ENCODE results near the gene RAX.

Gene RAX

GRCh38 chr18:59300676-59301285 is 27.5 kb upstream of the RAX start:
- no peak for DNase-seq (ENCODE audit: low read depth, low spot score)
- no peaks in the 10 kb centered on the region for H3K27me3 ChIP-seq (ENCODE audit: control insufficient read depth, insufficient read depth, low read length)
- no CpG with 5 or more reads among the region's 3 CpGs for WGBS (ENCODE audit: insufficient coverage, insufficient read length)

DNA sequence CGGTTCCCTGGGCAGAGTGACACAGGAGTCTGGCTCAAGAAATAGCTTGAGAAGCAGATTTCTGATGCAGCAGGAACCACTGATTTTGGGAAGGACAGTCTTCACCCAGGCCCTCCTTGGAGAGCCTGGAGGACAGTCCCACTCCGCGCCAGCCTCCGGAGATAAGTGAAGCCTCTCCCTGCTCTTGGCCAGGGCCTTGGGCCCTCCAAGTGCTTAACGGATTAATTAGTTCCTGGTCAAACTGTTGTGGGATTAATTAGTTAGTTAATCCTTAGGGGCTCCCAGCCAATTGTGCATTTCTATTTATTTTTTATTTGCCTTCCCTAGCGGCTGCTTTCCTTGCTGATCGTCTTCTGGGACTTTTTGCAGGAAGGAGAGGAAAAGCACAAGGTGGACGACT is 25.6 kb upstream of the RAX start:
- no peak overlapping the region for H3K27ac ChIP-seq (ENCODE audit: low read length)
- DNase-seq (ENCODE audit: low read depth, low spot score): no peak
- H3K27me3 ChIP-seq (ENCODE audit: control insufficient read depth, insufficient read depth, low read length): no peaks in the 10 kb centered on the region
- no peaks in the 10 kb centered on the region for H3K9me3 ChIP-seq (ENCODE audit: control insufficient read depth, insufficient read depth, low read length)
- no peaks in the 10 kb centered on the region for H3K4me1 ChIP-seq (ENCODE audit: control insufficient read depth, insufficient read depth, low read length)
- WGBS (ENCODE audit: insufficient coverage, insufficient read length): no CpG with 5 or more reads among the region's 8 CpGs
- no peaks in the 10 kb centered on the region for H3K36me3 ChIP-seq (ENCODE audit: control insufficient read depth, insufficient read depth, low read length)
- no peak overlapping the region for H3K4me3 ChIP-seq (ENCODE audit: low read length)

More at GRCh38 chr18:59300676-59301285, 27.5 kb upstream of the RAX start:
- Histone ChIP-seq H3K9me3 (ENCODE audit: control insufficient read depth, insufficient read depth, low read length) (no peaks in the 10 kb centered on the region), H3K4me3 (ENCODE audit: low read length) (no peak overlapping the region), H3K27ac (ENCODE audit: low read length) (no peak overlapping the region), H3K4me1 (ENCODE audit: control insufficient read depth, insufficient read depth, low read length) (no peaks in the 10 kb centered on the region), H3K36me3 (ENCODE audit: control insufficient read depth, insufficient read depth, low read length) (no peaks in the 10 kb centered on the region)

GRCh38 chr18:59293317-59293716 is 20.1 kb upstream of the RAX start:
- no peaks in the 10 kb centered on the region for H3K27me3 ChIP-seq (ENCODE audit: control insufficient read depth, insufficient read depth, low read length)
- H3K9me3 ChIP-seq (ENCODE audit: control insufficient read depth, insufficient read depth, low read length): no peaks in the 10 kb centered on the region

GRCh38 chr18:59286341-59286740 is 13.1 kb upstream of the RAX start:
- no peaks in the 10 kb centered on the region; the same call in 1 of the 2 replicates for H3K27me3 ChIP-seq (ENCODE audit: control insufficient read depth, insufficient read depth, low read length)
- no CpG with 5 or more reads among the region's 6 CpGs for WGBS (ENCODE audit: insufficient coverage, insufficient read length)
- H3K27ac ChIP-seq (ENCODE audit: low read length): no peak overlapping the region
- DNase-seq (ENCODE audit: low read depth, low spot score): no peak
- H3K9me3 ChIP-seq (ENCODE audit: control insufficient read depth, insufficient read depth, low read length): no peaks in the 10 kb centered on the region
- H3K4me1 ChIP-seq (ENCODE audit: control insufficient read depth, insufficient read depth, low read length): no peaks in the 10 kb centered on the region
- no peaks in the 10 kb centered on the region for H3K36me3 ChIP-seq (ENCODE audit: control insufficient read depth, insufficient read depth, low read length)
- no peak overlapping the region for H3K4me3 ChIP-seq (ENCODE audit: low read length)

More at GRCh38 chr18:59293317-59293716, 20.1 kb upstream of the RAX start:
- Histone ChIP-seq H3K4me1 (ENCODE audit: control insufficient read depth, insufficient read depth, low read length) (no peaks in the 10 kb centered on the region), H3K4me3 (ENCODE audit: low read length) (no peak overlapping the region), H3K27ac (ENCODE audit: low read length) (no peak overlapping the region), H3K36me3 (ENCODE audit: control insufficient read depth, insufficient read depth, low read length) (no peaks in the 10 kb centered on the region)
- no peak for DNase-seq (ENCODE audit: low read depth, low spot score)

DNA sequence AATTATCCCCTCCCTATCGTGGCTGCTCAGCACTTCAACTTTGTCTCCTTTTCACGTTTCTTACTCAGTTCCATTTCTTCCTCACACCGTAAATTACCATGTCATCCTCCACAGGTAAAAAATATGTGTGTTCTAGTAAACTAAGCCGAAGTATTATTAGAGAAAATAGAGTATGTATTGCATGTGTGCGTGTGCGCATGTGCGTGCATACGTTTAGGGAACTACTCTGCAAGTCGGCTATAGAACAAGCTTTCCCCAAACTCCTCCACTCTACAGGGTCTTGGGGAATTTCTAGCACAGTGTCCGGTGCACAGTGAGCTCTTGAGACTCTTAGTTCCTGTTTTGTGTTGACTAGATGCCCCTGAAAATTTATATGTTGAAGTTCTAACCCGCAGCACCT is 9.1 kb upstream of the RAX start:
- WGBS (ENCODE audit: insufficient coverage, insufficient read length): no CpG with 5 or more reads among the region's 11 CpGs
- H3K27me3 ChIP-seq (ENCODE audit: control insufficient read depth, insufficient read depth, low read length): peaks cover 10% of the 10 kb centered on the region; the same call in 1 of the 2 replicates
- no peak overlapping the region for H3K4me3 ChIP-seq (ENCODE audit: low read length)
- no peak for DNase-seq (ENCODE audit: low read depth, low spot score)
- H3K27ac ChIP-seq (ENCODE audit: low read length): no peak overlapping the region
- H3K9me3 ChIP-seq (ENCODE audit: control insufficient read depth, insufficient read depth, low read length): no peaks in the 10 kb centered on the region
- no peaks in the 10 kb centered on the region for H3K36me3 ChIP-seq (ENCODE audit: control insufficient read depth, insufficient read depth, low read length)
- H3K4me1 ChIP-seq (ENCODE audit: control insufficient read depth, insufficient read depth, low read length): no peaks in the 10 kb centered on the region

DNA sequence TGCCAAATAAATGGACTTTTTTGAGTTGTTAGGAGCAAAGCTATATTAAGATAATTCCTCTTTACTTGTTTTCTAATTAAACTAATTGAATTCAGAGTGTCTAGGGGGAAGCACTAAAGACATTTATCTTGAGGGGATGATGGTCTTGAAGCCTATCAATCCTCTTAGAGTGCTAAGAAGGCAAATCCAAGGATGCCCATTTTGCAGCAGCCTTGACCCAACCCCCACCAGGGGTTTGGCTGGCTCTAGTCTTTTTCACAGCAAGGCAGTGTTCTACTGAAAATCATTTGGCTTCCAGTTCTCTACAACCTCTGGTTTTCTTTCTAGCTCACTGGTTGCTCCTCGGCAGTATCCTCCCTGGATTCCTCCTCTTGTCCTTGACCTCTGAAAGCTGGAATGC is 6.5 kb upstream of the RAX start:
- H3K4me3 ChIP-seq (ENCODE audit: low read length): no peak overlapping the region
- H3K27me3 ChIP-seq (ENCODE audit: control insufficient read depth, insufficient read depth, low read length): peaks cover 31% of the 10 kb centered on the region
- no CpG with 5 or more reads among the region's 1 CpG for WGBS (ENCODE audit: insufficient coverage, insufficient read length)
- DNase-seq (ENCODE audit: low read depth, low spot score): no peak
- H3K9me3 ChIP-seq (ENCODE audit: control insufficient read depth, insufficient read depth, low read length): no peaks in the 10 kb centered on the region
- H3K36me3 ChIP-seq (ENCODE audit: control insufficient read depth, insufficient read depth, low read length): no peaks in the 10 kb centered on the region
- no peak overlapping the region for H3K27ac ChIP-seq (ENCODE audit: low read length)
- H3K4me1 ChIP-seq (ENCODE audit: control insufficient read depth, insufficient read depth, low read length): peaks cover 3% of the 10 kb centered on the region; the same call in 1 of the 2 replicates

- Histone ChIP-seq H3K27me3 (ENCODE audit: control insufficient read depth, insufficient read depth, low read length) (peaks cover 36% of the 10 kb centered on the region), H3K4me1 (ENCODE audit: control insufficient read depth, insufficient read depth, low read length) (peaks cover 3% of the 10 kb centered on the region; the same call in 1 of the 2 replicates), H3K27ac (ENCODE audit: low read length) (no peak overlapping the region), H3K9me3 (ENCODE audit: control insufficient read depth, insufficient read depth, low read length) (no peaks in the 10 kb centered on the region), H3K36me3 (ENCODE audit: control insufficient read depth, insufficient read depth, low read length) (no peaks in the 10 kb centered on the region), H3K4me3 (ENCODE audit: low read length) (no peak overlapping the region)
- no peak for DNase-seq (ENCODE audit: low read depth, low spot score)
- no CpG with 5 or more reads among the region's 3 CpGs for WGBS (ENCODE audit: insufficient coverage, insufficient read length)
Observed at GRCh38 chr18:59279193-59279592, 5.9 kb upstream of the RAX start.

DNA sequence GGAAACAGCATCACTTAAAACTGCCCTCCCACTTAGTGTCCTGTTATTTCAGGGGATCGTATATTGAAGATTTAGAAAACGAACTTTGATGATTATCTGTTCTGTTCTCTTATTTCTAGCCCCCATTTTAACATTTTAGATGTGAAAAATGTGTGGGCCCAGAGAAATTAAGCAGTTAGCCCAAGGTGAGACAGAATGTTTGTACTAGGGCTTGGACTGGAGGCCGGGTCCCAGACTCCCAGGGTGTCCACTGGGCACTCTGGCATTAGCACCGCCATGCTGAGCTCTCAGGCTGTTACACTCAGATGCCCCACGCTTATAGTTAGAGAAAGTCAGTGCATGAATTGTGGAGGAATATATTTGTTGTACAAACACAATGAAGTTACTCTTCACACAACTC is 5.5 kb upstream of the RAX start:
- Histone ChIP-seq H3K4me1 (ENCODE audit: control insufficient read depth, insufficient read depth, low read length) (peaks cover 3% of the 10 kb centered on the region; the same call in 1 of the 2 replicates), H3K27ac (ENCODE audit: low read length) (no peak overlapping the region), H3K36me3 (ENCODE audit: control insufficient read depth, insufficient read depth, low read length) (no peaks in the 10 kb centered on the region), H3K9me3 (ENCODE audit: control insufficient read depth, insufficient read depth, low read length) (no peaks in the 10 kb centered on the region), H3K27me3 (ENCODE audit: control insufficient read depth, insufficient read depth, low read length) (peaks cover 39% of the 10 kb centered on the region), H3K4me3 (ENCODE audit: low read length) (no peak overlapping the region)
- DNase-seq (ENCODE audit: low read depth, low spot score): no peak
- no CpG with 5 or more reads among the region's 5 CpGs for whole genome bisulfite sequencing (ENCODE audit: insufficient coverage, insufficient read length)

DNA sequence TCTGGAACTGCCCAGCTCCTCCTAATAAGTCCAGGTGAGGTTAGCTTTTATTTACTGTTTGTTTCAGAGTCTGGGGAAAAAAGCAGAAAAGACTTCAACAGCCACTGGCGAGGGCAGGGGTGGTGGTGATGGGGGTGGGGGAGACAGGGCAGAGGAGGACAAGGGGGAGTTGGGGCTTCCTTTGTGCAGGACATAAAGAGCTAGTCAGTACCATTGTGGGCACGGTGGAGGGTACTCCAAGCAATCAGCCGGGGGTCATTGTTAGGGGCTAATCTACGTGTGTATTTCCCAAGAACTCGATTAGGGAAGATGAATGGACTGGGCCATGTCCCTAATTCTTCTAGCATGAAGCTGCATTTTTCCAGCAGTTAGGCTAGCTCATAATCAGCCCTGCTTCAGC is 2.8 kb upstream of the RAX start:
- H3K27me3 ChIP-seq (ENCODE audit: control insufficient read depth, insufficient read depth, low read length): peaks cover 59% of the 10 kb centered on the region
- no peak for DNase-seq (ENCODE audit: low read depth, low spot score)
- H3K27ac ChIP-seq (ENCODE audit: low read length): no peak overlapping the region
- WGBS (ENCODE audit: insufficient coverage, insufficient read length): no CpG with 5 or more reads among the region's 5 CpGs
- no peak overlapping the region for H3K4me3 ChIP-seq (ENCODE audit: low read length)
- H3K36me3 ChIP-seq (ENCODE audit: control insufficient read depth, insufficient read depth, low read length): no peaks in the 10 kb centered on the region
- H3K4me1 ChIP-seq (ENCODE audit: control insufficient read depth, insufficient read depth, low read length): peaks cover 4% of the 10 kb centered on the region; the same call in 1 of the 2 replicates
- no peaks in the 10 kb centered on the region for H3K9me3 ChIP-seq (ENCODE audit: control insufficient read depth, insufficient read depth, low read length)

- Histone ChIP-seq H3K36me3 (ENCODE audit: control insufficient read depth, insufficient read depth, low read length) (no peaks in the 10 kb centered on the region), H3K27me3 (ENCODE audit: control insufficient read depth, insufficient read depth, low read length) (peaks cover 65% of the 10 kb centered on the region), H3K27ac (ENCODE audit: low read length) (no peak overlapping the region), H3K4me1 (ENCODE audit: control insufficient read depth, insufficient read depth, low read length) (peaks cover 4% of the 10 kb centered on the region; the same call in 1 of the 2 replicates), H3K4me3 (ENCODE audit: low read length) (no peak overlapping the region), H3K9me3 (ENCODE audit: control insufficient read depth, insufficient read depth, low read length) (no peaks in the 10 kb centered on the region)
- WGBS (ENCODE audit: insufficient coverage, insufficient read length): no CpG with 5 or more reads among the region's 6 CpGs
- no peak for DNase-seq (ENCODE audit: low read depth, low spot score)
Observed at GRCh38 chr18:59275406-59275949, 2.2 kb upstream of the RAX start.

DNA sequence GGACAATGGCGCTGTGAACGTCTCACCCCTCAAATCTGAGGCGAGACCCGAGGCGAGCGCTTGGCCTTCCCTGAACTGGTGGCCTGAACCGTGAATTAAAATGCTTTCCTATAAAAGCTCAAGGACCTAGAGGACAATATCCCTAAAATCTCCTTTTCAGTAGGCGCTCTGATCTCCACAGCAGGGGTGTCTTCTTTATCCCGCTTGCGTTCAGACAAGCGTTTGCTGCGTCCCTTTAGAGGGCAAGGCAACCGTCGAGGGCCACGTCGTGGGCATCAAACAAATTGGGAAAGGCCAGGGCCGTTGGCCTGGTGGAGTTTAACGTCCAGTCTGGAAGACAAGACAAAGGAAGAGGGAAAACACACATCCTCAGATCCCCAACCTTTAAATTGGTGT is 1.3 kb upstream of the RAX start:
- no peak for DNase-seq (ENCODE audit: low read depth, low spot score)
- H3K4me1 ChIP-seq (ENCODE audit: control insufficient read depth, insufficient read depth, low read length): peaks cover 4% of the 10 kb centered on the region; the same call in 1 of the 2 replicates
- H3K27me3 ChIP-seq (ENCODE audit: control insufficient read depth, insufficient read depth, low read length): peaks cover 69% of the 10 kb centered on the region
- H3K9me3 ChIP-seq (ENCODE audit: control insufficient read depth, insufficient read depth, low read length): no peaks in the 10 kb centered on the region
- no peak overlapping the region for H3K27ac ChIP-seq (ENCODE audit: low read length)
- WGBS (ENCODE audit: insufficient coverage, insufficient read length): no CpG with 5 or more reads among the region's 18 CpGs
- H3K4me3 ChIP-seq (ENCODE audit: low read length): peak overlapping the region; percentile 52; the same call in 1 of the 2 replicates
- no peaks in the 10 kb centered on the region for H3K36me3 ChIP-seq (ENCODE audit: control insufficient read depth, insufficient read depth, low read length)

Data from iPS DF 6.9 (cell line).